A549 (cell line): ENCODE data around the gene LRRD1. TPM values are rescaled to one million over a fixed set of nuclear protein-coding genes. Genes with fewer than 3 reads are reported as not detected.

Experiments used
- ATAC-seq, 2 experiments: fragments of 200-7000 bp in 1 of 2; fragments of >200 bp in 1 of 2; cut with Nextera tagmentation in 1 of 2; cut with Tn5 transposase in 1 of 2; 3 replicates each; pipeline versions ENCODE4 v1.8.0 to v1.9.1; 2018 to 2020; ENCODE audit warnings: mild to moderate bottlenecking in 1 of 2, moderate library complexity in 1 of 2
- CTCF ChIA-PET: fragments of 300-600 bp; sonication (Branson Sonifier 250); formaldehyde crosslinking; extraction: SDS; loops from one replicate; lab custom pipeline; 2021; ENCODE audit warnings: antibody characterized with exemption, inconsistent platforms; lab: Yijun Ruan, JAX
- POLR2A ChIA-PET: fragments of 350-600 bp; formaldehyde crosslinking; extraction: SDS; loops from one replicate; lab custom pipeline; 2021; ENCODE audit warnings: antibody characterized with exemption, inconsistent platforms; lab: Yijun Ruan, JAX
- DNase-seq, 2 experiments: peaks; one replicate each; pipeline versions ENCODE4 v3.0.0 to v3.0.0-alpha.2; 2011 to 2016; ENCODE audit warnings: low read depth in 1 of 2, low spot score in 1 of 2
- FAIRE-seq: peaks from 2 replicates; lab custom pipeline; 2011; peaks lifted over from hg19 to GRCh38; lab: Jason Lieb, UNC
- H3K27ac ChIP-seq, 2 experiments: fragments of >200 bp; sonication (Bioruptor Twin); formaldehyde crosslinking; 3 replicates each; pipeline ENCODE4 v1.5.1; 2016 to 2017
- H3K4me1 ChIP-seq: fragments of >200 bp; sonication (Bioruptor Twin); formaldehyde crosslinking; 3 replicates; pipeline ENCODE4 v1.6.1; 2016
- H3K4me2 ChIP-seq: fragments of >200 bp; sonication (Bioruptor Twin); formaldehyde crosslinking; 3 replicates; pipeline ENCODE4 v1.6.1; 2016
- H3K4me3 ChIP-seq: fragments of >200 bp; sonication (Bioruptor Twin); formaldehyde crosslinking; 3 replicates; pipeline ENCODE4 v1.5.1; 2016
- H3K9me3 ChIP-seq: fragments of >200 bp; sonication (Bioruptor Twin); formaldehyde crosslinking; 3 replicates; pipeline ENCODE4 v1.6.1; 2016
- CEBPB ChIP-seq, 2 experiments: fragments of >200 bp in 1 of 2; sonication (Bioruptor Twin) in 1 of 2; formaldehyde crosslinking in 1 of 2; IDR thresholded peaks; 2 replicates each; pipeline ENCODE4 v1.6.1; 2012 to 2016
- ELK1 ChIP-seq: fragments of 150-350 bp; IDR thresholded peaks from 2 replicates; pipeline ENCODE4 v1.6.1; 2014; ENCODE audit warnings: low read depth, mild to moderate bottlenecking, low read length
- FOSL2 ChIP-seq, 2 experiments: fragments of 450-650 bp in 1 of 2; fragments of >200 bp in 1 of 2; sonication (Bioruptor Twin) in 1 of 2; formaldehyde crosslinking; IDR thresholded peaks; 2 replicates each; pipeline versions ENCODE4 v1.5.0 to v1.6.1; 2016 to 2020; ENCODE audit warnings: mild to moderate bottlenecking in 1 of 2, moderate library complexity in 1 of 2
- GATA3 ChIP-seq: IDR thresholded peaks from 2 replicates; pipeline ENCODE4 v1.6.1; 2012; ENCODE audit warnings: borderline replicate concordance
- HMGXB4 ChIP-seq: fragments of 250-450 bp; sonication (Bioruptor Pico); IDR thresholded peaks from 2 replicates; pipeline ENCODE4 v1.5.0; 2021; ENCODE audit warnings: mild to moderate bottlenecking, moderate library complexity, borderline replicate concordance
- JUN ChIP-seq, 2 experiments: fragments of >200 bp; sonication (Bioruptor Twin); formaldehyde crosslinking; IDR thresholded peaks; 2 replicates in 1 of 2; 3 replicates in 1 of 2; pipeline ENCODE4 v1.6.1; 2016 to 2017
- KDM5A ChIP-seq: fragments of 200-600 bp; sonication (generic); IDR thresholded peaks from 2 replicates; pipeline ENCODE4 v1.6.1; 2016; ENCODE audit warnings: antibody characterized with exemption, mild to moderate bottlenecking
- MAFK ChIP-seq: fragments of 450-650 bp; IDR thresholded peaks from 2 replicates; pipeline ENCODE4 v1.6.1; 2014; ENCODE audit not compliant: partially characterized antibody
- MAX ChIP-seq: IDR thresholded peaks from 2 replicates; pipeline ENCODE4 v1.6.1; 2012
- MYC ChIP-seq: IDR thresholded peaks from 2 replicates; pipeline ENCODE4 v1.6.1; 2012; ENCODE audit warnings: mild to moderate bottlenecking, inconsistent platforms, low read length, improper control_type of control experiment, borderline replicate concordance
- NR3C1 ChIP-seq: fragments of >200 bp; sonication (Bioruptor Twin); formaldehyde crosslinking; IDR thresholded peaks from 3 replicates; pipeline ENCODE4 v1.6.1; 2017
- PBX3 ChIP-seq: IDR thresholded peaks from 2 replicates; pipeline ENCODE4 v1.6.1; 2012
- PHF8 ChIP-seq: fragments of 200-600 bp; sonication (generic); IDR thresholded peaks from 2 replicates; pipeline ENCODE4 v1.6.1; 2016; ENCODE audit warnings: low read depth, mild to moderate bottlenecking, antibody characterized with exemption, moderate library complexity, borderline replicate concordance
- RARB ChIP-seq: fragments of 250-450 bp; sonication (Bioruptor Pico); IDR thresholded peaks from 2 replicates; pipeline ENCODE4 v1.8.0; 2021; ENCODE audit warnings: mild to moderate bottlenecking, moderate library complexity
- REST ChIP-seq: fragments of 200-600 bp; sonication (generic); IDR thresholded peaks from 2 replicates; pipeline ENCODE4 v1.6.1; 2016; ENCODE audit warnings: antibody characterized with exemption, mild to moderate bottlenecking, moderate library complexity
- SMC3 ChIP-seq: fragments of >200 bp; sonication (Bioruptor Twin); formaldehyde crosslinking; IDR thresholded peaks from 3 replicates; pipeline ENCODE4 v1.6.1; 2018; ENCODE audit warnings: inconsistent platforms
- SREBF2 ChIP-seq: fragments of 450-650 bp; IDR thresholded peaks from 2 replicates; pipeline ENCODE4 v1.6.1; 2014; ENCODE audit warnings: mild to moderate bottlenecking, moderate library complexity
- TP53 ChIP-seq: fragments of 250-450 bp; sonication (Bioruptor Pico); IDR thresholded peaks from 2 replicates; pipeline ENCODE4 v1.5.0; 2021; ENCODE audit warnings: mild to moderate bottlenecking, moderate library complexity
- ZSCAN20 ChIP-seq: fragments of 250-450 bp; sonication (Bioruptor Pico); IDR thresholded peaks from 2 replicates; pipeline ENCODE4 v1.8.0; 2022; ENCODE audit warnings: mild to moderate bottlenecking, moderate library complexity
- WGBS: methylation state at CpG from one replicate; pipeline ENCODE4 v1.1.6; 2017; ENCODE audit errors: missing lambda C conversion rate; 5-methylcytosine and 5-hydroxymethylcytosine counted together
- polyA plus RNA-seq, 4 experiments: library from polyadenylated mRNA; depleted of rRNA in 3 of 4; stranded (reverse); fragments of >200 nt; fragmentation: RNase III in 1 of 4; extraction: RNeasy Plus Mini Kit Qiagen cat#74134 plus additional on column Dnase treatment in 1 of 4; gene quantifications; 2 replicates in 3 of 4; 3 replicates in 1 of 4; pipeline ENCODE4 v1.2.3, GENCODE V29; 2011 to 2017

LRRD1 gene
- polyA plus RNA-seq, 2 of the 4 experiments (the other 2 are of a cell fraction), result not detected

- ChIA-PET CTCF (no interaction called here), POLR2A (no interaction called here)
- H3K4me3 ChIP-seq, result no peak overlapping the region
- no peak for FAIRE-seq
- ATAC-seq, result no peak
- no peaks in the 10 kb centered on the region for H3K9me3 ChIP-seq
- H3K4me1 ChIP-seq, result no peaks in the 10 kb centered on the region
- TF ChIP-seq HMGXB4 (CRISPR knock-in tag) (no peak), SMC3 (no peak), MAFK (no peak), MAX (no peak), MYC (no peak), RARB (CRISPR knock-in tag) (no peak), REST (no peak), PHF8 (no peak), KDM5A (no peak), TP53 (CRISPR knock-in tag) (no peak), PBX3 (no peak), ZSCAN20 (no peak), FOSL2 (IDR thresholded peaks at IDR 0.05) (no peak), FOSL2 (CRISPR knock-in tag; IDR thresholded peaks at IDR 0.05) (no peak)
- H3K27ac ChIP-seq, result no peak overlapping the region
- no peak overlapping the region for H3K4me2 ChIP-seq
- DNase-seq, result no peak
Observed at GRCh38 chr7:92121681-92122080, 57.3 kb downstream of the LRRD1 start.

- POLR2A ChIA-PET, result no interaction called here
- WGBS, result 94% methylated on average over 1 of the region's 1 CpG
- no peak overlapping the region for H3K27ac ChIP-seq
Observed at GRCh38 chr7:92119213-92119759, 59.7 kb downstream of the LRRD1 start.

More at GRCh38 chr7:92119213-92119759, 59.7 kb downstream of the LRRD1 start:
- ATAC-seq, result no peak
- H3K4me2 ChIP-seq, result no peak overlapping the region
- CTCF ChIA-PET, result interaction anchor here (2.3 kb wide), 1 partner anchor 14 kb away, joined by 8 read pairs; no protein-coding TSS in a partner anchor
- TF ChIP-seq ELK1, result no peak
- TF ChIP-seq NR3C1, result no peak
- no peak for TF ChIP-seq SREBF2
- no peak for TF ChIP-seq GATA3
- TF ChIP-seq SMC3, result no peak
- TF ChIP-seq ZSCAN20, result no peak
- no peak for TF ChIP-seq MYC
- TF ChIP-seq FOSL2 (IDR thresholded peaks at IDR 0.05), result no peak
- no peak for TF ChIP-seq FOSL2 (CRISPR knock-in tag; IDR thresholded peaks at IDR 0.05)
- no peak for TF ChIP-seq CEBPB (IDR thresholded peaks at IDR 0.05)
- TF ChIP-seq JUN (IDR thresholded peaks at IDR 0.05), result no peak
- H3K4me1 ChIP-seq, result no peaks in the 10 kb centered on the region
- FAIRE-seq, result no peak
- H3K4me3 ChIP-seq, result no peak overlapping the region
- no peak for DNase-seq
- no peaks in the 10 kb centered on the region for H3K9me3 ChIP-seq
